Amygdala (tissue), 56 donors: ENCODE results near the gene LIF.

Experiments used
- DNase-seq, 56 donors: peaks; one replicate each; lab custom pipeline; 2025; lab: John Stamatoyannopoulos, UW

Gene LIF

DNA sequence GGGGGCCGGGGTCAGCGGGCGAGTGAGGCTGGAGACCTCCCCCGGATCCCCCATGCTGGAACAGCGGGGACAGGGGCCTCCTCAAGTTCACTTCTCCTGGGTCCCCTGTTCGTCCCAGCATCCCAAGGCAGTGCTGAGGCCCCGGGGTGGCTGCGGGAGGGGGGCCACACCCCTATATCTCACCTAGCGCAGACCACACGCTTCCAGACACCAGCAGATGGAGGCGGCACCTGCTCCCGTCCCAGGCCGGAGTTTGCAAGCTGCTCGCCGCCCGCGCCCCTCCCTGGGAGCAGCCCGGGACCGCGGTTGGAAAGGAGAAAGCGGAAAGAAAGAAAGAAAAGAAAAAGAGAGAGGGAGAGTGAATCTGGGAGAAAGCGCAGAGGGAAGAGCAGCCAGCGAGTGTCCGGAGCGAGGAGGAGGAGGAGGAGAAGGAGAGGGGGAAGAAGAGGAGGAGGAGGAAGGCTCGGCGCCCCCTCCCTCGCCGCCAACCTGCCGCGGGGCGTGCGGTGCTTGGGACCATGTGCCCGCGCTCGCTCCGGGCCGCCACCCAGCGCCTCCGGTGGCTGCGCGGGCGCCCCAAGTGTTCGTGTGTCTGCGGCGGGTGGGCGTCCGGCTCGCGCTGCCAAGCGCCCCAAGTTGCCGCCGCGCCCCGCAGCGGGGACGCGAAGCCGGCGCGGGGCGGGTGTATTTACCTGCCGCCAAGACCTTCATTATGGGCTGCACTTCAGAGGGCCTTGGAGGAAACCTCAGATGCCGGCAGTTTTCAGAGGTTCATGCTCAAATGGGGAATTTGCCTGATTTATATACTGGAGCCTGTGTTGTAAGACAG lies at the start of gene LIF:
Gene LIF (minus strand): TSS at position 775 of the 829 bp plus-strand sequence. CDS start 64 bp downstream, at position 711.
- peak in 3 of 56 donors; percentile 21 to 29 (median 24) for DNase-seq

- no peak for DNase-seq
Measured at GRCh38 chr22:30296324-30296723, 49.8 kb upstream of the LIF start.

- DNase-seq, result no peak
Measured at GRCh38 chr22:30295576-30295975, 49.0 kb upstream of the LIF start.

DNA sequence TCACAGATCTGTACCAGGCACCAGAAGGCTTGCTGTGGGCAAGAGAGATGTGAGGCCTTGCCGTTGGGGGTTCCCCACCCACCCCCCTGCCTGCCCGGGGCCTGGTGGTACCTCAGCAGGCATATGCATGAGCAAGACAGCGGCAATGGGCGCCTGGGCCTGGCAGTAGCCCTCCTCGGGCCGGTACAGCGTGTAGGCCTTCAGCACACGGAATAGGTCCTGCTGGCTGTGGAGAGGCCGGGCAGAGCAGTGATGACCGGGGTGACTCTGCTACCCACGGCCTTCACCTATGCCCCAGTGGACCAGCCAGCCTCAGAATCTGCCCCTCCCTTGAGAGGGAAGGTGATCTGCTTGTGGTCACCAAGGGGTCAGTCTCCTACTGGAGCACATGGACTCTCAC lies 48.3 kb upstream of the LIF start:
- no peak for DNase-seq

GRCh38 chr22:30294066-30294465 lies 47.5 kb upstream of the LIF start:
- DNase-seq, result no peak

- no peak for DNase-seq
Measured at GRCh38 chr22:30293026-30293425, 46.5 kb upstream of the LIF start.

GRCh38 chr22:30292069-30292970 lies 45.8 kb upstream of the LIF start:
- DNase-seq, result peak in 2 of 56 donors; percentile 15 to 17

- DNase-seq, result peak in 53 of 56 donors; percentile 25 to 90 (median 69)
Measured at GRCh38 chr22:30291058-30291892, 44.7 kb upstream of the LIF start.

DNA sequence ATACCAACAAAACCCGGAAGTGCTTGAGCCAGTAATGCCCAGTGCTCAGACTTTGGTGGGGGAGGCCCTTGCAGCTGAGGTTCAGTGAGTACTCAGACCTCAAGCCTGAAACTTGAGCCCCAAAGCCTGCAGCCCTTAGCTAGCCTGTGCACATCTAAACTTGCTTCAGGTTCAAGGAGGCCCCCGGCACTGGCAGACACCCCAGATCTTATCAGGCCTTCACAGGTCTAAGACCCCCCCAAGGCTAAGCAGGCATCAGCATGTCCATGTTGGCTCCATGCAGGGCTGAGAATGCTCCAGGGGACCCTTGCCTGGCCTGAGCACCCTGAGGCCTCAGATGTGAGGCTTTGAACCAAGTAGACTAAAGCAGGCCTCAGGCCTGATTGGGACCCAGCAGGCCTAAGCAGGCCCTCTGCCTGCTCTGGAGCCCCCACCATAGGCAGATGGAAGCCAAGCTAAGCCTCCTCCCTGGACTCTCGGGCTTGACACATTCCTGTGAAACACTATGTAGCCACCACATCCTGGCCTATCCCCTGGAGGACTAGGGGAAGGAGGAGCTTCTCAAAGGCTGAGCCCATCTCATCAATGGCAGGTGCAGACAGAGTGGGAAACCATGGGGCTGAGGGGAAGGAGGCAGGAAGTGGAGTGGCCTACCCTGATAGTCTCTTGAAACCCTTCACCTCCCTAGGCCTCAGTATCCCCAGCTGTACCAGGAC lies 43.9 kb upstream of the LIF start:
- DNase-seq, result peak in 2 of 56 donors; percentile 16 to 27

- no peak for DNase-seq
Measured at GRCh38 chr22:30289980-30290313, 43.4 kb upstream of the LIF start.

DNA sequence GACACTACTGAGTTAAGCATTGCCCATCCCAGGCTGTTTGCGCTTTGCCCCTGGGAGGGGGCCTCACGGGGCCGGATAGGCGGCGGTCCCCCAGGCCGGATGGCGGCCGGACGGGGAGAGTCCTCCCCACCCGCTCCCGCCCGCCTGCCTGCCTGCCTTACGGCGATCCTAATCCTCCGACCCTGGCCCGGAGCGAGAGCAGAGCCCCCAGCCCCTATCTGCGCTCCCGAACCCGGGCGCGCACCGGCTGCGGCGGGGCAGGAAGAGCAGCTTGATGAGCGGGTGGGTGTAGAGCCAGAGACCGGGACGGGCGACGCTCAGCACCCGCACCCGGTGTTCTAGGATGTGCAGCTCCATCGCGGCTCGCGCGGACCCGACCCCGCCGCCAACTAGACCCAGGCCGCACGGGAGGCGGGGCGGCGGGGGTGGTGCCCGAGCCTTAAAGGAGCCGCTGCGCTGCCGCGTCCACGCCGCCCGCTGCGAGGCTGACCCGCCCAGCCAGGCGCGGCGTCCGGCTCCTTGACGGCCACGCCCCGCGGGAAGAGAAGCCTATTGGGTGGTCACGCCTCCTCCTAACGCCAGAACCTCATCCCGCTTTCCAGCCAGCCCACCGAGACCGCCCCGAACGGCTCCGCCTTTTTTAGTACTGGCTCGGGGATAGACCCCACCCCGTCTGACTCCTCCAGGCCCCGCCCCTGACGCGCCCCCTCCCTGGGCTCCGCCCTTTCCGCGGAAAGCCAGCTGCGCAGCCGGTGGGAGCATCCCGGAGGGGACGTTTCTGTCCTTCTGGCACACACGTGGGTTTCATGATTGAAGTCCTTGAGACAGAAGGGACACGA lies 42.8 kb upstream of the LIF start, which contains the start of gene CASTOR1:
Gene CASTOR1 (minus strand): TSS at position 365 of the 839 bp plus-strand sequence. CDS start 8 bp downstream, at position 357.
- peak; percentile 39 to 99 (median 95) for DNase-seq

DNA sequence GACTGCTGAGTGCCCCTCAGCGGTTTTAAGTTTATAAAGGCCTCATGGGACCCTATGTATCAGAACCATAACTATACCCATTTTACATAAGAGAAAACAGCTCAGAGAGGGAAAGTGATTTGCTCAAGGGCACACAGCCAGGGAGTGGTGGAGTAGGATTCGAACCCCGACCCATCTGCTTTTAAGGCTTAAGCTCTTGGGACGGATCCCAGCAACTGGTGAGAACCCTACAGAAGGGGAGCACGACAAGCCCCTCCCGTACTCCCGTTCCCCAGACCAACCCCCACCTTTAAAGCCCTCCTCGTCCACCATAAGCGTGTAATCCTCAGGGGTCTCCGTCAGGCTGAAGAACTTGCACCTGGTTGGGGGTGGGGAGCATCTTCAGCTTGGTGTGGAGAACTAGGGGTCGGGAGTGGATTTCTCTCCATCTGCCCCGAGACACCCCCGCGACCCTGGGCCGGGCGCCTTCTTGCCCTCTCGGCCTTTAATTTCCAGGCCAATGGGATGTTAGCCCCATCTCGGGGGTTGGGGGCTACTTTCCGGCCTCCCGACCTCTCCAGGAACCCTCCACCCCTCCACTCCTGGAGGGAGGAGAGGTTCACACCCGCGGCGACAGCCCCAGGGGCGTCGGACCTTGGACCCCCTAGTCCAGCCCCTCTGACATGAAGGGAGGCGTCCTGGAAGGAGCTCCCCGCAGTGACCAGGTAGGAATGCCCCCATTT lies 42.0 kb upstream of the LIF start:
- DNase-seq, result no peak

DNA sequence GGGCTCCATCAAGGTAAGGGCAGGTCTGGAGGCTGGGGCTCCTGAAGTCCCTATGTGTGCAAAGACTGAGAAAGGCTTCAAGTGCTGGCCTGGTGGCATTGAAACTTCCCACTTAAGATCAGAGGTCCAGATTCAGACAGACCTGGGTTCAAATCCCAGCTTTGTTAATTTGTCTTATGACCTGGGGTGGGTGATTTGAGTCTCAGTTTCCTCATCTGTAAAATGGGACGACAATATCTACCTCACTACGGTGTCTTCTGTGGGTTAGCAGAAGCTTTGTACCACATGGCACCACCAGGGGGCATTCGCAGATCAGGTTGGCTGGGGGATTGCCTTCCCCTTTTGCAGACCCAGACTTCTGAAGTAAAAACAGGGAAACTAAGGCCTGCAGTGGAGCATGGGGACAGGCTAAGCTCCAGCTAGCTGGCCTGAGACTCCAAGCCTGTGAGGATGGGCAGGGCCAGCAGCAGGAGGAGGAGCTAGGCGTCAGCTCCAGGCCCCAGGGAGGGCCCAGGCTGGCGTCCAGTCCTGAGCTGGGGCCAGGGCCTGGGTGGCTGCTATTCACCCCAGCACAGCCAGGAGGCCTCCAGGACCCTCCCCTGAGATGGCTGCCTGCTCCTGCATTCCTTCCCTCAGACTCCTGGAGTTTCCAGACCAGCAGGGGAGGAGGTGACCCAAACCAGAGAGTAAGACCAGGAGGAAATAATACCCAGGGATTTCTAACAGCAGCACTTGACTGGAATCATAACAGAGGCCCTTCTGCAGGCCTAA lies 41.3 kb upstream of the LIF start:
- peak in 52 of 56 donors; percentile 35 to 88 (median 67) for DNase-seq

- peak in 25 of 56 donors; percentile 8 to 64 (median 25) for DNase-seq
Measured at GRCh38 chr22:30286813-30287647, 40.5 kb upstream of the LIF start.

DNA sequence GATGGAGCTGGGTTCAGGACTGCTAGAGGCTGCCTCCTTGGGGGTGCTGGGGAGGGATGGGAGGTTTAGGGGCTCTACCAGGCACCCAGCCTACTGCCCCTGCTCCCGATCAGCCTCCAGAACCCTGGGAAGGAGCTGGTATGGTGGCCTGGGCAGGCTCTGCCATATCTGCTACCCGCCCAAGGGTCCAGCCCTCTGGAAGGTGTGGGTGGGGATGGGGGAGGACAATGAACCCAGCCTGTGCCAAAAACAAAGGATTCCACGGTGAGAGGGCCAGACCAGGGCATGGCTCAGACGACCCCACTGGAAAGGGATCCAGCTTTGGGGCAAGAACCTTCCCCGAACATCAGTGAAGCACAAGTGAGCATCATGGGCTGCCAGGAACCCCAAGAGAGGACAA lies 39.8 kb upstream of the LIF start:
- DNase-seq, result no peak

DNA sequence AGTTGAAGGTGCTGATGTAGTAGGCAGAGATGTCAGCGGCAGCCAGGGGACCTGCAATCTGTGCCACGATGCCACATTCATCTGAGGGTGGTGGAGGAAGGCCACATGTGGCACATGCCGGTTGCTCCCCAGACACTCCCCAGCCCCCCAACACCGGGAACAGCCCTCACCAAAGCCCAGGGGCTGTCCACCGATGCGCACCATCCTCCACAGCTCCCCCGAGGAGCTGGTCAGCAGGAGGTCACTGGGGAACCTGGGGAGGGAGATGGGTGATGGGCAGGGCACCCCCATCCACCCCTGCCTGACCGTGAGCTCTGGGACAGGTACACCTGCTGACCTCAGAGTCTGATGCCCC lies 39.3 kb upstream of the LIF start:
- DNase-seq, result no peak
